ENCODE results near the gene AGT.

Gene AGT

GRCh38 chr1:230684998-230685397 is 28.9 kb downstream of the AGT start:
- Histone ChIP-seq H3K27me3 (ENCODE audit: insufficient read depth, low read length) (no peaks in the 10 kb centered on the region), H2AFZ (ENCODE audit: low read length) (no peak overlapping the region), H3K9me2 (ENCODE audit: low read depth, low read length) (no peaks in the 10 kb centered on the region), H3K36me3 (ENCODE audit: insufficient read depth, low read length) (peaks cover 96% of the 10 kb centered on the region), H4K20me1 (ENCODE audit: insufficient read depth, low read length) (no peaks in the 10 kb centered on the region), H3K4me1 (ENCODE audit: insufficient read depth, low read length, severe bottlenecking) (no peaks in the 10 kb centered on the region), H3K79me2 (ENCODE audit: insufficient read depth, low read length) (no peaks in the 10 kb centered on the region), H3K9me3 (ENCODE audit: low read length) (no peaks in the 10 kb centered on the region), H3K9ac (ENCODE audit: low read length) (no peak overlapping the region), H3K4me3 (ENCODE audit: low read depth, low read length, poor library complexity, severe bottlenecking) (no peak overlapping the region), H3K27ac (ENCODE audit: low read depth, low read length, poor library complexity, severe bottlenecking) (no peak overlapping the region), H3F3A (ENCODE audit: insufficient read depth, low read length) (no peaks in the 10 kb centered on the region), H3K4me2 (ENCODE audit: low read length) (no peak overlapping the region)
- TF ChIP-seq EZH2 (IDR thresholded peaks at IDR 0.05; ENCODE audit: borderline replicate concordance, low read length) (no peak), CTCF (IDR thresholded peaks at IDR 0.05; ENCODE audit: low read length) (no peak)

- Histone ChIP-seq H3K4me1 (ENCODE audit: insufficient read depth, low read length, severe bottlenecking) (no peaks in the 10 kb centered on the region), H3K36me3 (ENCODE audit: insufficient read depth, low read length) (peaks cover 96% of the 10 kb centered on the region), H4K20me1 (ENCODE audit: insufficient read depth, low read length) (no peaks in the 10 kb centered on the region), H3K9ac (ENCODE audit: low read length) (no peak overlapping the region), H3K27ac (ENCODE audit: low read depth, low read length, poor library complexity, severe bottlenecking) (no peak overlapping the region), H3K27me3 (ENCODE audit: insufficient read depth, low read length) (no peaks in the 10 kb centered on the region), H2AFZ (ENCODE audit: low read length) (no peak overlapping the region), H3K9me3 (ENCODE audit: low read length) (no peaks in the 10 kb centered on the region), H3K9me2 (ENCODE audit: low read depth, low read length) (no peaks in the 10 kb centered on the region), H3F3A (ENCODE audit: insufficient read depth, low read length) (no peaks in the 10 kb centered on the region), H3K4me2 (ENCODE audit: low read length) (no peak overlapping the region), H3K79me2 (ENCODE audit: insufficient read depth, low read length) (no peaks in the 10 kb centered on the region), H3K4me3 (ENCODE audit: low read depth, low read length, poor library complexity, severe bottlenecking) (no peak overlapping the region)
- TF ChIP-seq EZH2 (IDR thresholded peaks at IDR 0.05; ENCODE audit: borderline replicate concordance, low read length) (no peak), CTCF (IDR thresholded peaks at IDR 0.05; ENCODE audit: low read length) (no peak)
Observed at GRCh38 chr1:230684146-230684545, 29.8 kb downstream of the AGT start.

GRCh38 chr1:230682882-230683610 is 30.9 kb downstream of the AGT start:
- H3K9me2 ChIP-seq (ENCODE audit: low read depth, low read length): no peaks in the 10 kb centered on the region
- H3K79me2 ChIP-seq (ENCODE audit: insufficient read depth, low read length): no peaks in the 10 kb centered on the region
- H3K9me3 ChIP-seq (ENCODE audit: low read length): no peaks in the 10 kb centered on the region
- H3K36me3 ChIP-seq (ENCODE audit: insufficient read depth, low read length): peaks cover 98% of the 10 kb centered on the region
- no peak overlapping the region for H2AFZ ChIP-seq (ENCODE audit: low read length)
- no peak overlapping the region for H3K27ac ChIP-seq (ENCODE audit: low read depth, low read length, poor library complexity, severe bottlenecking)
- no peak for TF ChIP-seq EZH2 (IDR thresholded peaks at IDR 0.05; ENCODE audit: borderline replicate concordance, low read length)
- no peak for TF ChIP-seq CTCF (IDR thresholded peaks at IDR 0.05; ENCODE audit: low read length)
- H3K9ac ChIP-seq (ENCODE audit: low read length): no peak overlapping the region
- no peaks in the 10 kb centered on the region for H3K27me3 ChIP-seq (ENCODE audit: insufficient read depth, low read length)
- H3K4me2 ChIP-seq (ENCODE audit: low read length): no peak overlapping the region
- H3F3A ChIP-seq (ENCODE audit: insufficient read depth, low read length): no peaks in the 10 kb centered on the region
- no peak overlapping the region for H3K4me3 ChIP-seq (ENCODE audit: low read depth, low read length, poor library complexity, severe bottlenecking)
- H4K20me1 ChIP-seq (ENCODE audit: insufficient read depth, low read length): no peaks in the 10 kb centered on the region
- no peaks in the 10 kb centered on the region for H3K4me1 ChIP-seq (ENCODE audit: insufficient read depth, low read length, severe bottlenecking)
